H1 (cell line): ENCODE measurements around the gene GRID2. TPM values are rescaled to one million over a fixed set of nuclear protein-coding genes. Genes with fewer than 3 reads are reported as not detected.

Experiments
- RXRA ChIP-seq: IDR thresholded peaks from 2 replicates; pipeline ENCODE4 v1.6.1; 2011; ENCODE audit warnings: low read depth, mild to moderate bottlenecking, low read length, moderate library complexity; ENCODE audit not compliant: insufficient read depth
- TAF1 ChIP-seq: IDR thresholded peaks from 2 replicates; pipeline ENCODE4 v1.6.1; 2011; ENCODE audit warnings: mild to moderate bottlenecking, low read depth, low read length
- TCF12 ChIP-seq: IDR thresholded peaks from 2 replicates; pipeline ENCODE4 v1.6.1; 2011; ENCODE audit warnings: low read depth, mild to moderate bottlenecking, low read length
- polyA plus RNA-seq, 7 experiments: library from polyadenylated mRNA; depleted of rRNA in 3 of 7; stranded (reverse) in 5 of 7; unstranded in 2 of 7; fragments of >200 nt in 5 of 7; fragments of 200-250 nt in 2 of 7; gene quantifications; 1 replicate in 5 of 7; 2 replicates in 1 of 7; 4 replicates in 1 of 7; pipeline versions ENCODE4 v1.2.1 to v1.2.3, GENCODE V29; 2011 to 2013; ENCODE audit warnings: missing spikeins in 2 of 7, mixed read lengths in 2 of 7
- total RNA-seq: library from RNA; stranded (reverse); fragmentation: NEBNext Ultra II Directional; extraction: Animal tissue kit (Norgen Biotek cat#: 25700); gene quantifications from 2 replicates; pipeline ENCODE4 v1.2.1, GENCODE V29; 2021

GRID2 gene
- total and polyA plus RNA-seq, 2 of the 8 experiments (the other 6 are each of a cell fraction or from before 2014, with no cell fraction given): 31.1 to 81.9 TPM

GRCh38 chr4:93216646-93217045 is 912.9 kb downstream of the GRID2 start (continued):
- TF ChIP-seq TCF12 (no peak), RXRA (no peak), TAF1 (no peak)
